Activated CD8-positive, alpha-beta memory T cell treated with anti-CD3 and anti-CD28 coated beads, Interleukin-2, amount 50 U/mL, for 24 hours (primary cell): Measurements from ENCODE around the gene SLC44A1.

Experiments
- DNase-seq: peaks from one replicate; pipeline ENCODE4 v3.0.0-alpha.2; 2020; ENCODE audit errors: extremely low read depth

Gene SLC44A1

DNA sequence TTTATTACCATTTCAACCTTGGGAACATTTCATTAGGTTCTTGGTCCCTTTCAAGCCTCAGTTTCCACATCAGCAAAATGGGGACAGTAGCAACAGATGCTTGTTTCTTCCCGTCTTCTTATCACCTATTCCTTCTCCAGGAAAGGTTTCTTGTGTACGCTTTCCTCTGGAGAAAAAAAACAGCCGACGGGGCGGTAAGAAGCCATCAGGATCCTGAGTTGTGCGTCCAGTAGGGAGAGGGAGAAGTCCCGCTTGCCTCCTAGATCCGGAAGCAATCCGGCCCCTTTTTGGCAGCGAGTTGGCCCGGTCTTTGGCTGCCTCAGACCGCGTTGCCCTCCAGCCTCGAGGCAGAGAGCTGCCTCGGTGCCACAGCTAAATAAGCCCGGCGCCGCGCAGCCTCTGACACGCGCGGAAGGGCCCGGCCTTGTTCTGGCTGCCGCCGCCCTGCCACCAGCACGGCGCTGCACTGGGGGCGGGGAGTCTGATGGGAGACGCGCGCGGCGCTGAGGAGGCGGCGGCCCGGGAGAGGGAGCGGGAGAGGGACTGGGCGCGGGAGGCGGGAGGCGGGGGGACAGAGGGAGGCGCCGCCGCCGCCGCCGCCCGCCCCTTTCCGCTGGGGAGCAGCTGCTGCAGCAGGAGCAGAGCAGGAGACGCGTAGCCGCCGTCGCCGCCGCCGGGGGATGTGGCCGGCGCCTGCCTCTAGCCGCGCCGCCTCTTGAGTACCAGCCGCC, at the start of gene SLC44A1:
Gene SLC44A1 (plus strand): TSS at position 649 of the 731 bp plus-strand sequence. CDS start 218 bp downstream, outside the sequence.
- DNase-seq = peak; percentile 82

DNA sequence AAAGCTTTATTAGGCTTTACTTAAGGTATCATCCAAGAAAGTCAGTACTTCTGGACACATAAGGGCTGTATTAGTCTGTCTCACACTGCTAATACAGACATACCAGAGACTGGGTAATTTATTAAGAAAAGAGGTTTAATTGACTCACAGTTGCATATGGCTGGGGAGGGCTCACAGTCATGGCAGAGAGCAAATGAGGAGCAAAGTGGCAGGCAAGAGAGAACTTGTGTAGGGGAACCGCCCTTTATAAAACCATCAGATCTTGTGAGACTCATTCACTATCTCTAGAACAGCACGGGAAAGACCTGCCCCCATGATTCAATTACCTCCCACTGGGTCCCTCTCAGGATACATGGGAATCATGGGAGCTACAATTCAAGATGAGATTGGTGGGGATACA, 49.2 kb upstream of the SLC44A1 start:
- no peak for DNase-seq

DNA sequence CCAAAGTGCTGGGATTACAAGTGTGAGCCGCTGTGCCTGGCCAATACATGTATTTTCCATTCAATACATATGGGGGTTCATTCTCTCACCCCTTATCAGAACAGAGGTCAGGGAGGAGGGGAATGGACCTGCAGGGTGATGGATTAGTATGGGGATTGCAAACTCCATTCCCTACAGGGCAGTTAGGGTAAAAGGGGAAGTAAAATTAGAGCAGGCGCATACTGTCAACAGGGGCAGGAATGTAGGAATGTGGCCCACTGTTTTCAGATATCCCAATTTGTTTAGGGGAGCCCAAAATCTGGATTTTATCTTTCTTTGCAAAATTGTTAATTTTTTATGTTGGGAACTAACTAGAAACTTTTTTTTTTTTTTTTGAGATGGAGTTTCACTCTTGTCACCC, 46.4 kb upstream of the SLC44A1 start:
- no peak for DNase-seq

DNA sequence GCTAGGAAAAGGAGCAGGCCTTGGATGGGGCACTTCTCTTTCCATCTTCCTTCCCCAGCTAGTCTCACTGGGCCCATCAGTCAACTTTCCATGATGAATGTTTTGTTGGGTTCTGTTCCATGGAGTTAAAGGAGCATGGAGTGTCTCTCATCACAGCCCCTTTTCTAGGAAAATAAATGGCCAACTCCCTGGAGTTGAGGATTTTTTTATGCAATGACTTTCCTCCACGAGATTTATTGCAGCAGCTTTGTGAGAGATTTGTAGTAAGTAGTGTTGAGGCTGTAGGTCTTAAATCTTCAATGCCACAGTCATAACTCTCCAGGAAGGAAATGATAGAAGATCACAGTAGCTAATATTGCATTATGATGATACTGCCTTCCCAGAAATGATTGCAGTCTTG, 45.6 kb upstream of the SLC44A1 start:
- no peak for DNase-seq

DNA sequence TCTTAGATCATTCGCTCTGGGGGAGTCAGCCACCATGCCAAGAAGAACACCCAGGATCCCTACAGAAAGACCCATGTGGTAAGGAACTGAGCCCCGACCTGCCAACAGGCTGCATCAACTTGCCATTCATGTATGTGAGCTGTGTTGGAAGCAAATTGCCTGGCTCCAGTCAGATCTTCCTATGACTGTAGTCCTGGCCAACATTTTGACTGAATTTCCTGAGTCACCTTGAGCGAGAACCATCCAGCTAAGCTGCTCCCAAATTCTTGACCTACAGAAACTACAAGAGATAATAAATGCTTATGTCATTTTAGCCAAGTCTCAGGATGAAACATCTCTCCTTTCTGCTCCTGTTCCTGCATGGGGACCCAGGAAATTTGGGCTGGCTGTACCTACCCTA, 40.0 kb upstream of the SLC44A1 start:
- DNase-seq = no peak

DNA sequence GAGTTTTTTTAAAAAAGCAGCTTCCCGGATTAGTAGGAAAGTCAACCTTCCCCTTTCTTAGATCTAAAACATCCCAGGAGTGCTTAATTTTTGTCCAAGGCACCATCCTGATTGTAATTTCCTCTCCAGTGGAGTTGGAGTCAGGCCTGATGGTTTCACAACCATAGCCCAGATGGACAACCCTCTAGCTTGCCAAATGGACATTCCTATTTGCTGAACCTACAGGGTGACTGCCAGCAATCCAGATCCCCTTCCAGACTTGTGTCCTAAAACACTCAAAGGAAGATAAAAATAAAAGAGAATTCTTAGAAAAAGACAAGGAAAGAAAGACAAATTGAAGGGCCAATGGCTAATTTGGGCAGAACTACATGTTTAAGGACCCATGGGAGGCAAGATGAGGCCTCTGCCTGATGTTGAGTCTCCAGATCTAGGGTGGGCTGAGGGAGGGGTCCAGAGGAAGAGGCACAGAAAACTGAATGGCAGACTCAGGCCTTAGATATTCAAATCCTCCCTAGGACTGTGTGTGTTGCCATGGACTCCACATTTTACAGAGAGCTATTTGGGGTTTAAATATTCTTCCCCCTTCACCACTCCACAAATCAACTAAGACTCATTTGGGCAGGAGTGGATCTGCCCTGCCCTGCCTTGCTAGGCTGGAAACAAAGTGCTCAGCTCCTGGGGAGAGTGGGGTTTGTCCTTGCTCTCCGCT, 38.5 kb upstream of the SLC44A1 start:
- DNase-seq = no peak

DNA sequence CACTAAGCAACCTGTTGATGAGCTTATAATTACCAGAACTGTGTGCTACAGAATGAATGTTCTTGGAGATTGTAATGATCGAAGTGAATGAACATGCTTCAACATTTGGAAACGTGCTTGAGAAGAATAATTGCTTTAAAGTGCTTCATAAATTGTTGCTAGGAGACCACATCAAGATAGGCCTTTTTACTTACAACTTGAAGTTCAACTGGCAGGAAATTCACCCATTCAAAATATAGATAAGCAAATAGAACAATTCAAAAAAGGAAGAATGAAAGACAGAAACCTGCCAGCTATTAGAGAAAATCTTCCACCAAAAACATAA, 38.0 kb upstream of the SLC44A1 start:
- no peak for DNase-seq

DNA sequence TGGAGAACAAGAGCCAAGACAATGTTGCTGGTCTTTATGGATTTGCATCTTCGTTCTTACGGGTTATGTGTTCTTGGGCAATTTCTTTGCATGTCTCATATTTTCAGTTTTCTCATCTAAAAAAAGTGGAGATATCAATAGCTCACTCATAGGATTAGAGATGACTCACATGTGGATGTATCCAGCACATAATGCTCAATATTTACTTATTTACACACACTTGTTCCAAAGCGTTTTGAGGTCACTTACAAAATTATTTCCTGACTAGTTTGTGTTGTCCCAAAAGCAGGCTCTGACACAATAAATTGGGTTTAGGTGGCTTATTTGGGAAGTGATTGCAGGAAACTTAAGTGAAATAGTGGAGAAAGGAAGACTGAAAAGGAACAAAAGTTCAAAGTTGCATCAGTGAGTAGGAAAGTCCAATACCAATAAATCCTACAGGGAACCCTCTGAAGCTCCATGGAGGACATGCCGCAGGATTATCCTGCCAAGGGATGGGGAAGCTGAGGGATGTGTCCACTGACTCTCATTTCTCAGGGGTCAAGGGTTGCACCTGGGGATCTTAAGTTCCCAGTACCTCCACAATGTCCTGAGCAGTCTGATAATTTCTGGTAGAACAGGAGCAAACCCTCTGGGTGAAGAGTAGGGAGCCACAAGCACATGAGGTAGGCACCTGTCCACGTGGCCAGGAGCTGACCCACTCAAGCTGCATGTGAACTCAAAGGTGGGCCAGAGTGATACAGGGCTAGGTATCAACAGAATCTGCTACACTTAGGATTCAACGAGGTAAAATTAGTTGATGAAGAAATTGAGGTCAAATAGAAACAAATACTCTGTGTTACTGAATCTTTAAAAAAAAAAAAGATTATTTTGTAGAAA, 37.4 kb upstream of the SLC44A1 start:
- no peak for DNase-seq

DNA sequence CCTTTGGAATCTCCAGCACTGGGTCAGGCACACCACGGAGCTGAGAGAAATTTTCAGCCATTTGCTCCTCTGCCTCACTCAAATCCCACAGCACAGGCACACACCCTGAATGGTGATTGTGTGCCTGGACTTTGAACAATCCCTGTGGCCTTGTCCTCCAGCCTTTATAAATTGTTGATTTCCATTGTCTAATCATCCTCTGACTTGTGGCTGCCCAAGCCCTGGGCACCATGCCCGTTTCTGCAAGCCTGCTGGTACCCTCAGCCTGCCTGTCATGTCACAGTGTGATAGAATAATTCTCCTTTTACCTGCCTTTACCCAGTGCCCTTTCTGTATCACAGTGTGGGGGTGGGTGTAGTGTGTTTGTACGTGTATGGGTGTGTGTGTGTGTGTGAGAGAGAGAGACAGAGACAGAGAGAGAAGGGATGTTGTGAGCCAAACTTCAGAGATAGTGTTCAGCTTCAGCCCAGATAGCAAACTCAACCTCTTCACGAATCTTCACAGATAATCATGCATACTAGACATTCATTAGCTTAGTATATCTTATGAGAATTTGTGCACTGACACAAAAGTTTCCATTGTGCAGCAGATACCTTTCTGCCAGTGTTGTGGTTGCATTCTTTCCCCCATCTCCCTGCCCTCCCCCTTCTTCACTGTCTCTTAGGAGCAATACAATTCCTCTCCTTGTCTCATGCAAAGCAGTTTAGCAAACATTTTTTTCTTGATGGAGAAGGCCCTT, 27.8 kb upstream of the SLC44A1 start:
- no peak for DNase-seq

DNA sequence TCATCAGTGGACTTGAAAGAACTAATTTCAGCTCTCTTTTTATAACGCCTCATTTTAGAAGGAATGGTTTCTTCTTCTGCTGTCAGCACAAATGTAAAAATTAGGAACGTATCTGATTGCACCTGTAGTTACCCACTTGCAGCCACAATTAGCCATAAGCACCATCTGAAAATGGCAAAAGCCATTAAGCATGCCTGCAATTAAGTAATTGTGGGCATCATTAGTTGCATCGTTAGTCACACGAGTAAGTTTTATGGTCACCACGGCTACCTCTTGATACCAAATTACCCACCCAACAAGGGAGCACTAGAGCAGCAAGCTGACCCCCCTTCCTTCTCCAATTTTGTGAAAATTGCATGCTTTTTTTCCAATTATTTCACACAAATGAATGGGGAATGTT, 25.8 kb upstream of the SLC44A1 start:
- DNase-seq = no peak

DNA sequence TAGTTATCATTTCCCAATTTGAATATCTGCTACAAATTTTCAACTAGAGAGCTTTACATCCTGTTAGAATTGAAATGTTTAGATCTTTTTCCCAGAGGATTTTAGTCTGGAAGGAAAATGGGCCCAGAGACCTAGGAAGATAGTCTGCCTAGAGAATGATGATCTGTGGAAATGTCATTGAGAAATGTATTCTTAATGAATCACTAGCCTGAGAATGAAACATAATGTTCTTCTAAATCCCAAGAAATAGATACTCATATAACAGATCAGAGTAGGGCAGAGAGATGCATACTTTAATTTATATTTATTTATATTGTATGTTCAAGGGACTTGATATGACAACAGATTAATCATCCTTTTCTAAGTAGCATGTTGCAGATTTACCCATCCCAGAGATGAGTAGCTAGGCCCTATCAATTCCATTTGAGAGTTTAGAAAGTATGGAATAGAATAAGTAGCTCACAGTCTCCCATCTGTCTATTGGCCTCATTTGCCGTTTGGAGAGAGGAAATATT, 25.1 kb upstream of the SLC44A1 start:
- no peak for DNase-seq

DNA sequence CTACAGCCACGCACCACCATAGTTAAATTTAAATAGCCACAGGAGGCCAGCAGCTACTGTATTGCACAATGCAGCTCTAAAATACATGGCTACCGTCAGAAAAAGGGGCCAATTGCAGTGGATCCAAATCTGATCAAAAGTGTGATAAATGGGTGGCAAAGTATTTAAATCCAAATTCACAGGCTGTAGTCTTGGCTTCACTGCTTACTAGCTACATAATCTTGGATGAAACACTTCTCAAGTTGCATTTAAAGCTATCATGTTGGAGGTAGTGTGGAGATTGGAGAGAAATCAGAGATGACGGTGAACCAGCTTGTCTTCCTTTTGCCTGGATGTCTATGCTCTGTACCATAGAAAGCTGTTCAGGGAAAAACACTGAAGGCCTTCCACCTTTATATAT, 24.0 kb upstream of the SLC44A1 start:
- DNase-seq = no peak

DNA sequence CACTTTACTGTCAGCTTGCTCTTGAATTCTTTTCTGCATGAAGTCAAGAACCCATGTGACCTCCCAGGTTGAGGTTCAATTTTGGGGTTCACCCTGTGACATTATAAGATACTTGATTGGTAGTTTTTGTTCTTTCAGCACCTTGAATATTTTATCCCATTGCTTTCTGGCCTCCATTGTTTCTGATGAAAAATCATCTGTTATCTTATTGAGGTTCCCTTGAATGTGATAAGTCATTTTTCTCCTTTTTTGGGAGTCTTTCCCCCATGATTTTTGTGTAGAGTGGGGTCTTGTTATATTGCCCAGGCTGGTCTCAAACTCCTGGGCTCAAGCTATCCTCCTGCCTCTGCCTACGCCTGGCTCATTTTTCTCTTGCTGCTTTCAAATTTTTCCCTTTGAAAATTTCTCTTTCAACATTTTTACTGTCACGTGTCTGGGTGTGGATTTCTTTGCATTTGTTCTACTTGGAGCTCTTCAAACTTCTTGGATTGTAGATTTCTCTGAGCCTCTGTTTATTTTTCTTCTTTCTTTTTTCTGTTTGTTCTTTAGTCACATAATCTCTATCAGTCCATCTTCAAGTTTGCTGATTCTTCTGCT, 20.8 kb upstream of the SLC44A1 start:
- DNase-seq = no peak

DNA sequence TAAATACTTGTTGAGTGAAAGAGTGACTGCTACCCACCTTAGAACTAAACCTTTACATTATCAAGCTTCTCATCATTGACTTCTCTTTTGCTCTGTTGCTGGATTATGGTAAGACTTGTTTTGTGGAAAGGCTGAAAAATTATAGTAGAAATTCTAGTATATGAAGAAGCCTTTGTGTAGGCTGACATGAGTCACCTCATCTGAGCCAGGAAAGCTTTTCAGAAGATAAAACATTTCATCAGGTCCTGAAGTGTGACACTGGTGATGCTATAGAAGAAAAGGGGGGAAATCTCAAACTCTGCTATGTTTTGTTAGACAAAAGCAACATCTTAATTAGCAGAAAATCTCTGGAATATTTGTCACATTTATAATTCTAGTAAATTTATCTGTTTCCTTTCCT, 18.4 kb upstream of the SLC44A1 start:
- no peak for DNase-seq

DNA sequence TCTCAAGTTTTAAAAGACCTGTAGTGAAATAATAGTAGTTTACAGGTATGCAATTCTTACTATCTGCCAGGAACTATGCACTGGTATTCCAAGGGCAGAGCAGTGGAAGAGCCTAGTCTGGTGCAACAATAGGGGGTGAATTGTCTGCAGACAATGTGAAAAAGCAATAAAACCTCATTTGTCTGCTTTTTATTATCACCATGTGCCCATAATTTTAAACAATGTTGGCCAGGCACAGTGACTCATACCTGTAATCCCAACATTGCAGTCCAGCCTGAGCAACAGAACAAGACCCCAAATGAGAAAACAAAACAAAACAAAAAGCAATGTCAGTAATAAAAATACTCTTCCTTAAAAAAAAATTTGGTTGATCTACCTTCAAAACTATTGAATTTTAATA, 12.2 kb upstream of the SLC44A1 start:
- no peak for DNase-seq

DNA sequence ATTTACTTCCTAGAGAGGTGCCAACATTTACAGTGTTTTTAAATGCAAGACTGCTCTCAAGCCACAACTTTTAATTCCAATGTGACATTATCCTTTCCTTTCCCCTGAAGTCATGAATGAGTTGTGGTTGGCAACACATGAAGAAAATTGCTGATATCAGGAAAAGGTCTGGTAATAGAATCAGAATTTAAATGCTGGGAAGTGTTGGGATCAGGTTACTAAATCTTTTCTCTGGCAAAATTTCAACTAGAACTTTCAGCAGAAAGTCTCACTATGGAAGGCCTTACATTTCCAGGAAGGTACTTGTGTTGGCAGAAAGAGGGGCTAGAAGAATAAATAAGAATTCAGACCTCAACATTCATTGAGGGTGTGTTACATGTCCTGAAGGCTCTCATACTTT, 10.6 kb upstream of the SLC44A1 start:
- DNase-seq = no peak

DNA sequence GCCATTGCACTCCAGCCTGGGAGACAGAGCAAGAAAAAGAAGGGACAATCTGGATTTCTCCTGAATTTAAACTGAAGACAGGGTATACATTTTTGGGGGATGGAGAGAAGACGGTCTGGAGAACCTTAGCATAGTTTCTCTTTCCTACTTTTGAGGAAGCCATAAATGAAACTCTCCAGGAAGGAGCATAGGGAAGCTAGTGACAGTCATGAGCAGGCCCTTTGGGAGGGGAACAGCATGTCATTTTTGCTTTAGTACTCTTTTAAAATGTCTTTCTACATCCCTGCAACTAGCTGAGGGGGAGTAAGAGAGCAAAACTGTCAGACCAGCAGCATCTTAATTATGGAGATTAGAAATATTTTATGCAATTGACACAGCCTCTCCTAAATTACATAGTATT, 8.2 kb upstream of the SLC44A1 start:
- no peak for DNase-seq

DNA sequence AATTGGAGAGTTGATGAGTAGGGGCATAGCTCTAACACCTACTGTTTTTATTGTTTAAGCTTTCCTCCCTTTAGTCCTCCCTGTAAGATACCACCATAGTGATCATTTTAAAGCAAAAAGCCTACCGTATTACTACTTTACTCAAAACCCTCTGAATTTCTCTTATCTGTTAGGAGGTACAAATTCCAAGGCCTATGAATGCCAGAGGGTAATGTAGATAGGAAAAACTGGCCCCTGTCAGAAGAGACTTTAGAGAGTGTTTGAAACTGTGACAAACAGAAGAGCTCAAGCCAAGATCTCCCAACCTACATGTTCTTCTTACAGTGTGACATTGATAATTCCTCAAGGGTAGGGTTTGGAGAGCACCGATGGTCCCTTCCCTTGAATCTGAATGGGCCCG, 7.2 kb upstream of the SLC44A1 start:
- DNase-seq = no peak

DNA sequence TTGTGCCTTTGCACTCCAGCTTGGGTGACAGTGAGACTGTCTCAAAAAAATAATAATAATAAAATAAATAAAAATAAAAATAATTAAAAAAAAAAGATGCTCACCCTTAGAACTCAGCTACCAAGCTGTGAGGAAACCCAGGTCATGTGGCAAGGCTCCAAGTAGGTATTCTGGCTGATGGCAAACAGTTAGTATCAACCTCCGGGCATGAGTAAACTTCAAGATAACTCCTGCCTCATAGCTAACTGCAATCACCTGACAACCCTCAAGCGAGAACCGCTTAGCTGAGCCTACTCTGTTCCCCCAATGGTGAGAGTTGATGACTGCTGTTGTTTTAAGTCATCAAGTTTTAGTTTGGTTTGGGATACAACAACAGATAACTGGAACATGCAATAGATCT, 6.1 kb upstream of the SLC44A1 start:
- no peak for DNase-seq

DNA sequence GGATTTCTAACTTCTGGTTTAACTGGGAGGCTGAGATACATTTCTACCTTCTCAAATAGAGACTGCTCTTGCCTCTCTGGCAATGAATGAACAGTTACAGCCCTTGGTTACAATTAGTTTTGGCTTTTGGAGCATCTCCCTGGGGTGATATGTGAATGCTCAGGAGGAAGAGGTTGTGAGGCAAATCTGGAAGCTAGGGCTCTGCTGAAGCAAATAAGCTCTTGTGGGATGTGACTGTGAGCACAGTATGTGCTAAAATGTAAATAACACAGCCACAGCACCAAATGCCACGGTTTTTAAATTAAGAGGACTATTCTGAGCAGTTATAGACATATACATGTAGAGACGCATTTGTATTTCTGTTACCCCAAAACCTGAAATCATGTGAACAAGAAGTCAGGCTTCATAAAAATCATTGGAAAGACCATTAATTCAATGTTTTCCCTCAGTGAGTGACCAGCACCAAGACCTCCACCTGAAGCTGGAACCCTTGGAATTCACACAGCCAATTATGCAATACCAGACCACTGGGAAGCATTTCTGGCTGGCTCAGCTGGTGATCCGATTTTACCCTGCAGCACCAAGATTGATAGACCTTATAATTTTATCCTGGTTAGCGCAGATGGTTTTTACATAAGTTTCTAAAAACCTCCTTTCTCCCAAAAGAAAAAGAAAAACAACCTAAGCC, 3.0 kb upstream of the SLC44A1 start:
- no peak for DNase-seq

DNA sequence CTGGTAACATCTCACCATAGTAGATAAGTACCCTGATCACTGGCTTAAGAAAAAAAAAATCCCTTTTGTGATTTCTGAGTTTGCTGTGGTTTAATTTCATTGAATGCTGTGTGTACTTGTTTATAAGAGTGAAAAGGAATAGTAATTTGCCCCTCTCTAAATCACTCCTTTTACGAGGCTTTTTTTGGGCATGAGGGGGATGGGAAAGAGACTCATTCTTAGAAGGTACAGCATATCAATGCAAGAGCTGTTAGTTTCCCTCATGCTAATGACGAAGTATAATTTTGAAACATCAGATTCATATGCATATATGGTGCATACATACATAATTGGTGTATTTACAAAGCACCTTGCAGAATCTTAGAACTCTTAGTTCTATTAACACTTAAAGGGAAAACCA, 2.4 kb upstream of the SLC44A1 start:
- DNase-seq = no peak
